Left ventricle myocardium inferior (tissue), 1 donor: ENCODE measurements around the gene LCK. TPM values are rescaled to one million over a fixed set of nuclear protein-coding genes. Genes with fewer than 3 reads are reported as not detected.

ENCODE experiments used
- DNase-seq: peaks from one replicate; pipeline ENCODE4 v3.0.0-alpha.2; 2020
- H3K27ac ChIP-seq: fragments of 200-600 bp; replicated peaks from 2 replicates; pipeline ENCODE4 v1.8.0; 2021
- H3K27me3 ChIP-seq: fragments of 200-600 bp; 2 replicates; pipeline ENCODE4 v1.8.0; 2021; ENCODE audit warnings: low read depth
- H3K36me3 ChIP-seq: fragments of 200-600 bp; 2 replicates; pipeline ENCODE4 v1.8.0; 2021
- H3K4me1 ChIP-seq: fragments of 200-600 bp; 2 replicates; pipeline ENCODE4 v1.8.0; 2021
- H3K4me3 ChIP-seq: fragments of 200-600 bp; 2 replicates; pipeline ENCODE4 v1.8.0; 2021; ENCODE audit warnings: mild to moderate bottlenecking, moderate library complexity
- H3K9me3 ChIP-seq: fragments of 200-600 bp; replicated peaks from 2 replicates; pipeline ENCODE4 v1.8.0; 2021
- intact Hi-C: fragments of 100-400 bp; cut with micrococcal nuclease; formaldehyde crosslinking; loops from one replicate; pipeline ENCODE4 v1.11.0; 2022
- total RNA-seq: library from RNA; stranded (reverse); fragmentation: NEBNext Ultra II Directional; extraction: Animal tissue kit (Norgen Biotek cat#: 25700); gene quantifications from one replicate; pipeline ENCODE4 v1.2.1, GENCODE V29; 2021
- TF ChIP-seq, protein P1 (sequence below): fragments of 200-600 bp; IDR thresholded peaks from 2 replicates; pipeline ENCODE4 v1.8.0; 2021; ENCODE audit warnings: antibody characterized with exemption, mild to moderate bottlenecking, borderline replicate concordance
- donor health status: DM: no; HTN: yes; CAD: no; lungs with severe emphysema.

The LCK gene
- total RNA-seq, 1 donor from 2014 or later: 0.63 TPM

DNA sequence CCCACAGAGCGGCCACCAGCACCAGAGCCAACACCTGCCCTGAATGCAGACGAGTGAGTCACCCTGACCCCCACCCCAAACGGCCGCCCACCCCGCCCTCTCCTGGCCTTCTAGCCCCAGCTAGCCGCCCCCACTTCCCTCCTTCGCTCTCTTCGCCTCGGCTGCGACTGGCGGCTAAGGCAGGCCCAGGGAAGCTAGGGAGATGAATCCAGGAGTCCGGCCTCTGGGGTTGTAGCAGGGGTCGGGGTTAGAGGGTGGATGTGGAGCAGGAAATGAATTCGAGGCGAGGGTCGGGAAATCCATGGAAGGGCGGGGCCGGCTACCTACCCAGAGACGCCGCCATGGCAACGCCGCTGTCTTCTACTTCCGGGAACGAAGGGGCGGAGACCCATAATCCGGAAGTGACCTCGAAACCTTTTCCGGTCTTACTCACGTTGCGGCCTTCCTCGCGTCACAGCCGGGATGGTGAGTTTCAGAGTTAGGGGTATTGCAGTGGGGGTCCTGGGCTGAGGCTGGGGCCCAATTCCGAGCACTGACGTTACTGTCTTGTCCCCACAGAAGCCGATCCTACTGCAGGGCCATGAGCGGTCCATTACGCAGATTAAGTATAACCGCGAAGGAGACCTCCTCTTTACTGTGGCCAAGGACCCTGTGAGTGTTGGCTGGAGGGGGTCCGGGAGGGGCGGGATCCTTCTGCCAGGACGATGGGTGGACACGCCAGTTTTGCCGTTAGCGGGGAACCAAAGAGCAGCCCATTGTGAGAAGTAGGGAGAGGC lies 28.9 kb upstream of the LCK start, which contains the start of the genes EIF3I and TMEM234:
Gene EIF3I, plus strand, starts transcription at position 428 of the 776 bp plus-strand sequence. Its CDS starts 35 bp downstream, at position 463.
Gene TMEM234, minus strand, starts transcription at position 374 of the 776 bp plus-strand sequence. Its CDS starts 31 bp downstream, at position 343.
- peak; percentile 91 for DNase-seq
- peaks cover 64% of the 10 kb centered on the region for H3K36me3 ChIP-seq
- intact Hi-C loops: loop anchor here (10.0 kb wide), 1 partner anchor 93 kb away; no protein-coding TSS in a partner anchor
- peak within 1 kb of the TSS; percentile 92 for H3K27ac ChIP-seq
- H3K27me3 ChIP-seq: no peaks in the 10 kb centered on the region
- H3K4me1 ChIP-seq: peaks cover 44% of the 10 kb centered on the region
- TF ChIP-seq, protein P1, sequence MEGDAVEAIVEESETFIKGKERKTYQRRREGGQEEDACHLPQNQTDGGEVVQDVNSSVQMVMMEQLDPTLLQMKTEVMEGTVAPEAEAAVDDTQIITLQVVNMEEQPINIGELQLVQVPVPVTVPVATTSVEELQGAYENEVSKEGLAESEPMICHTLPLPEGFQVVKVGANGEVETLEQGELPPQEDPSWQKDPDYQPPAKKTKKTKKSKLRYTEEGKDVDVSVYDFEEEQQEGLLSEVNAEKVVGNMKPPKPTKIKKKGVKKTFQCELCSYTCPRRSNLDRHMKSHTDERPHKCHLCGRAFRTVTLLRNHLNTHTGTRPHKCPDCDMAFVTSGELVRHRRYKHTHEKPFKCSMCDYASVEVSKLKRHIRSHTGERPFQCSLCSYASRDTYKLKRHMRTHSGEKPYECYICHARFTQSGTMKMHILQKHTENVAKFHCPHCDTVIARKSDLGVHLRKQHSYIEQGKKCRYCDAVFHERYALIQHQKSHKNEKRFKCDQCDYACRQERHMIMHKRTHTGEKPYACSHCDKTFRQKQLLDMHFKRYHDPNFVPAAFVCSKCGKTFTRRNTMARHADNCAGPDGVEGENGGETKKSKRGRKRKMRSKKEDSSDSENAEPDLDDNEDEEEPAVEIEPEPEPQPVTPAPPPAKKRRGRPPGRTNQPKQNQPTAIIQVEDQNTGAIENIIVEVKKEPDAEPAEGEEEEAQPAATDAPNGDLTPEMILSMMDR: no peak
- H3K9me3 ChIP-seq: no peaks in the 10 kb centered on the region
- peak within 1 kb of the TSS; percentile 98 for H3K4me3 ChIP-seq

DNA sequence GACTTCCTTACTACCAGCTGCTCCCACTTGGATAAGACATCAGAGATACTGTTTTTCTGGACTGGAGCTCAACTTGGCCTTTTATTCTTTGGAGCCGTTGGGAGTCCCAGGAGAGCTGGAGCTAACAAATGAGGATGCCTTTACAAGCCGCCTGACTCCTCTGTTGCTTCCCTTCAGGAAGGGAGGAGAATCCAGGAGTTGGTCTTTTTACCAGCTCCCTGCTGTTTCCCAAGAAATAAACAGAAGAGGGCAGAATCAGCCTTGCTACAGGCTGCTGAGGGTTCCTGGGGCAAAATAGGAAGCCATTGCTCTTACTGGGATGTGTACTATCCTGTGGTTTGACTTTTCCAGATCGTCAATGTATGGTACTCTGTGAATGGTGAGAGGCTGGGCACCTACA lies 27.4 kb upstream of the LCK start:
- peak overlapping the region; percentile 92 for H3K27ac ChIP-seq
- no peaks in the 10 kb centered on the region for H3K9me3 ChIP-seq
- H3K4me3 ChIP-seq: peak overlapping the region; percentile 98
- H3K4me1 ChIP-seq: peaks cover 44% of the 10 kb centered on the region
- no peak for DNase-seq
- intact Hi-C loops: loop anchor here (10.0 kb wide), 1 partner anchor 91 kb away; no protein-coding TSS in a partner anchor
- H3K27me3 ChIP-seq: no peaks in the 10 kb centered on the region
- TF ChIP-seq, protein P1: peak; percentile 12
- H3K36me3 ChIP-seq: peaks cover 69% of the 10 kb centered on the region

DNA sequence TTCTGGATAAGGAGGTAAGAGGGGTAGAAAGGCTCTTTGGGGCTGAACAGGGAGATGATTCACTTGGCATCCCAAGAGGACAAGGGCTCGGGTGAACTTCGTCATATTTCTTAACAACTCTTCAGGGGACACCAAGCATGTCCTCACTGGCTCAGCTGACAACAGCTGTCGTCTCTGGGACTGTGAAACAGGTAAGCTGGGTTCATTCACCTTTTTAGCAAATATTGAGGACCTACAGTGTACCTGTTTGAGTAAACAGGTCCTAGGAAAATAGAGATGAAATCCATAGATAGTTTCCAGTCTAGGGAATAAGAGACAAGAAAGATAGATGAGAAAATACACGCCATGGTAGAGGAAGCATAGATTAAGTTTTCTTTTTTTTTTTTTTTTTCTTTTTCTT lies 26.8 kb upstream of the LCK start:
- Histone ChIP-seq H3K4me1 (peaks cover 44% of the 10 kb centered on the region), H3K27me3 (no peaks in the 10 kb centered on the region), H3K4me3 (peak overlapping the region; percentile 98), H3K27ac (peak overlapping the region; percentile 92), H3K9me3 (no peaks in the 10 kb centered on the region), H3K36me3 (peaks cover 69% of the 10 kb centered on the region)
- intact Hi-C loops: loop anchor here (10.0 kb wide), 1 partner anchor 91 kb away; no protein-coding TSS in a partner anchor
- TF ChIP-seq, protein P1: no peak
- no peak for DNase-seq

DNA sequence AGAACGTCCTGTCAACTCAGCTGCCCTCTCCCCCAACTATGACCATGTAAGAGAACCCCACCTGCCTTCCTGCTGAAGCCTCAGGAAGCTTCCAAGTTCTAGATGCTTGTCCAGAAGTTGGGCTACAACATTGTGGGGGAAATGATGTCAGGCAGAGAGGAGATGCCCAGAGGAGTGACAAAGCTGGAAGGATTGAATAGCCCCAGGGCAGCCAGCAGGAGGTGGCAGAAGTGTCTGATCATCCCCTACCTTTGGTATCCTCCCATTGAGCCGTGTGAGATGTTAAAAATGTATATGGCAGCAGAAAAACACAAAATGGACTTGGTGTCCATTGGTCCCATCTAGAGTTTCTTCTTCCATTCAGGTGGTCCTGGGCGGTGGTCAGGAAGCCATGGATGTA lies 22.3 kb upstream of the LCK start:
- no peaks in the 10 kb centered on the region for H3K27me3 ChIP-seq
- peaks cover 6% of the 10 kb centered on the region for H3K4me1 ChIP-seq
- TF ChIP-seq, protein P1: no peak
- intact Hi-C loops: loop anchor here (10.0 kb wide), 1 partner anchor 86 kb away; no protein-coding TSS in a partner anchor
- no peak overlapping the region for H3K4me3 ChIP-seq
- H3K9me3 ChIP-seq: no peaks in the 10 kb centered on the region
- no peak for DNase-seq
- no peak overlapping the region for H3K27ac ChIP-seq
- H3K36me3 ChIP-seq: peaks cover 90% of the 10 kb centered on the region

DNA sequence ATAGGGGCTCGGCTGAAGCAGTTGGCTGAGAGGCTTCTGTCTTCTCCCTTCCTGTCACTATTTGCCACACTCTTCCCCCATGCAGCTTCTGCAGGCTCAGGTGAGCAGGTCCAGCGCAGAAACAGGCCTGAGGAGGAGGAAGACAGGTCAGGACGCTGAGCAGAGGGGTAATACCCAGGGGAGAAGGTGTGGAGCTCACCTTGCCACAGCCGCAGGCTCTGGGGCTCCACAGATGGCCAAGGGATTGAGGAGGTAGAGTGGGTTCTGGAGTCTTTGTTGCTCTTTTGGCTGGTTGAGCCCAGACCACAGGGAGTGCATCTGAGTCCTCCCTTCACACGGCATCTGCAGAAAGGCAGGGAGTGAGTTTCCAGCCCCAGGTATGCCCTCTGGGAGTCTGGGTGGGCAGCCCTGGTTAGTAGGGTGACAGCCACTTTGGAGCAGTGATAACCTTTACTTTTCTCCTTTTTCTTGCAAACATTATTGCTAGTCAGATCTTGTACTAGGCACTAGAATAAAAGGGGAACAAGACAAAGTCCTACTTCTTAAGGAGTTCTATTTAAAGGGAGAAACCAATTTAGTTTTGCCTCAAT lies 19.1 kb upstream of the LCK start:
- H3K4me3 ChIP-seq: no peak overlapping the region
- H3K27ac ChIP-seq: no peak overlapping the region
- no peak for DNase-seq
- intact Hi-C loops: no loop called here
- no peaks in the 10 kb centered on the region for H3K4me1 ChIP-seq
- H3K9me3 ChIP-seq: no peaks in the 10 kb centered on the region
- no peaks in the 10 kb centered on the region for H3K27me3 ChIP-seq
- TF ChIP-seq, protein P1: no peak
- peaks cover 62% of the 10 kb centered on the region for H3K36me3 ChIP-seq
